GM21360 (cell line): ENCODE data around the gene ADAM19.
A peak's percentile ranks its signal among the peaks of the same experiment; 100 is the strongest.
"Not testable (repeated sequence)": the region's sequence is repeated elsewhere in the genome, so short reads cannot be mapped to it uniquely, and the experiment has no call there.

ENCODE experiments used
- ATAC-seq: cut with Tn5 transposase; IDR thresholded peaks from one replicate; pipeline ENCODE4 v1.9.1; 2021; ENCODE audit warnings: mild to moderate bottlenecking, moderate library complexity; ENCODE audit not compliant: unreplicated experiment

The ADAM19 gene

GRCh38 chr5:157491471-157491995, 84.0 kb downstream of the ADAM19 start:
- no peak for ATAC-seq

GRCh38 chr5:157487358-157487757, 88.2 kb downstream of the ADAM19 start:
- ATAC-seq = no peak

GRCh38 chr5:157486861-157487260, 88.7 kb downstream of the ADAM19 start:
- no peak for ATAC-seq

- ATAC-seq = no peak
Observed at GRCh38 chr5:157486221-157486681, 89.3 kb downstream of the ADAM19 start.

GRCh38 chr5:157485811-157486210, 89.8 kb downstream of the ADAM19 start:
- no peak for ATAC-seq

- ATAC-seq = no peak
Observed at GRCh38 chr5:157485340-157485739, 90.2 kb downstream of the ADAM19 start.

- ATAC-seq = no peak
Observed at GRCh38 chr5:157484768-157485167, 90.8 kb downstream of the ADAM19 start.

GRCh38 chr5:157482702-157483101, 92.9 kb downstream of the ADAM19 start:
- not testable (repeated sequence) for ATAC-seq

- ATAC-seq = no peak
Observed at GRCh38 chr5:157481666-157482065, 93.9 kb downstream of the ADAM19 start.

- no peak for ATAC-seq
Observed at GRCh38 chr5:157481265-157481664, 94.3 kb downstream of the ADAM19 start.

GRCh38 chr5:157479612-157480510, 95.7 kb downstream of the ADAM19 start:
- no peak for ATAC-seq

GRCh38 chr5:157479166-157479565, 96.4 kb downstream of the ADAM19 start:
- no peak for ATAC-seq

- ATAC-seq = no peak
Observed at GRCh38 chr5:157478726-157479125, 96.8 kb downstream of the ADAM19 start.

- no peak for ATAC-seq
Observed at GRCh38 chr5:157477814-157478494, 97.6 kb downstream of the ADAM19 start.

- ATAC-seq = peak; percentile 62
Observed at GRCh38 chr5:157476702-157477408, 98.7 kb downstream of the ADAM19 start.

- ATAC-seq = no peak
Observed at GRCh38 chr5:157475432-157475831, 100.1 kb downstream of the ADAM19 start.

GRCh38 chr5:157473383-157474320, 101.9 kb downstream of the ADAM19 start:
- ATAC-seq = no peak

GRCh38 chr5:157471709-157472108, 103.9 kb downstream of the ADAM19 start:
- no peak for ATAC-seq

GRCh38 chr5:157470631-157471030, 104.9 kb downstream of the ADAM19 start:
- ATAC-seq = no peak

GRCh38 chr5:157469687-157470086, 105.9 kb downstream of the ADAM19 start:
- no peak for ATAC-seq
